ENCODE measurements around the gene TMEM203.

Gene TMEM203

GRCh38 chr9:137167747-137168572 lies 37.5 kb downstream of the TMEM203 start:
- DNase-seq (ENCODE audit: extremely low spot score), result no peak
- ChIA-PET POLR2A (no interaction called here), CTCF (interaction anchor here (1.2 to 1.4 kb wide), 2 partner anchors 8 to 69 kb away, joined by 3 to 4 read pairs; no protein-coding TSS in a partner anchor)
- no peak for TF ChIP-seq CTCF (IDR thresholded peaks at IDR 0.05; ENCODE audit: control extremely low read depth, extremely low read depth, low read depth, missing control alignments)

- TF ChIP-seq CTCF (IDR thresholded peaks at IDR 0.05; ENCODE audit: control extremely low read depth, extremely low read depth, low read depth, missing control alignments), result no peak
- POLR2A ChIA-PET, result no interaction called here
- CTCF ChIA-PET, result interaction anchor here (1.0 to 1.2 kb wide), 3 partner anchors 9 to 69 kb away, joined by 3 to 4 read pairs (median 3); partner anchors contain the start of gene SSNA1
- DNase-seq (ENCODE audit: extremely low spot score), result no peak
Measured at GRCh38 chr9:137167277-137167746, 38.1 kb downstream of the TMEM203 start.

- no peak for TF ChIP-seq CTCF (IDR thresholded peaks at IDR 0.05; ENCODE audit: control extremely low read depth, extremely low read depth, low read depth, missing control alignments)
- ChIA-PET POLR2A (no interaction called here), CTCF (interaction anchor here (1.0 to 1.4 kb wide), 6 partner anchors 8 to 70 kb away, joined by 3 read pairs; partner anchors contain the start of genes GRIN1 and SSNA1)
- DNase-seq (ENCODE audit: extremely low spot score), result no peak
Measured at GRCh38 chr9:137166380-137167229, 38.8 kb downstream of the TMEM203 start.

- CTCF ChIA-PET, result interaction anchor here (1.4 kb wide), 2 partner anchors 26 to 27 kb away, joined by 3 read pairs; partner anchors contain the start of gene GRIN1
- no peak for TF ChIP-seq CTCF (IDR thresholded peaks at IDR 0.05; ENCODE audit: control extremely low read depth, extremely low read depth, low read depth, missing control alignments)
- DNase-seq (ENCODE audit: extremely low spot score), result no peak
- POLR2A ChIA-PET, result no interaction called here
Measured at GRCh38 chr9:137165250-137165836, 40.1 kb downstream of the TMEM203 start.

- CTCF ChIA-PET, result no interaction called here
- no peak for TF ChIP-seq CTCF (IDR thresholded peaks at IDR 0.05; ENCODE audit: control extremely low read depth, extremely low read depth, low read depth, missing control alignments)
- no peak for DNase-seq (ENCODE audit: extremely low spot score)
- POLR2A ChIA-PET, result no interaction called here
Measured at GRCh38 chr9:137164370-137165249, 40.8 kb downstream of the TMEM203 start.
